ENCODE data around the gene PCDH9. TPM values are rescaled to one million over a fixed set of nuclear protein-coding genes. Genes with fewer than 3 reads are reported as not detected.

PCDH9 gene
- total RNA-seq, 2 experiments from 2014 or later = 0.20 to 0.23 TPM

GRCh38 chr13:66855131-66855530, 375.0 kb downstream of the PCDH9 start:
- Mint-ChIP-seq H3K4me1 (no peaks in the 10 kb centered on the region), H3K36me3 (no peaks in the 10 kb centered on the region), H3K4me3 (no peak overlapping the region)

GRCh38 chr13:66853564-66853963, 376.6 kb downstream of the PCDH9 start:
- no peak overlapping the region for H3K27ac Mint-ChIP-seq
- H3K9me3 Mint-ChIP-seq = no peaks in the 10 kb centered on the region
- no peaks in the 10 kb centered on the region for H3K36me3 Mint-ChIP-seq
- no peak overlapping the region for H3K4me3 Mint-ChIP-seq
- no peak for DNase-seq
- H3K27me3 Mint-ChIP-seq = no peaks in the 10 kb centered on the region
- no peaks in the 10 kb centered on the region for H3K4me1 Mint-ChIP-seq

More at GRCh38 chr13:66855131-66855530, 375.0 kb downstream of the PCDH9 start:
- H3K27ac Mint-ChIP-seq = no peak overlapping the region
- no peaks in the 10 kb centered on the region for H3K27me3 Mint-ChIP-seq
- H3K9me3 Mint-ChIP-seq = no peaks in the 10 kb centered on the region
- DNase-seq = no peak

- no peaks in the 10 kb centered on the region for H3K4me1 Mint-ChIP-seq
- no peaks in the 10 kb centered on the region for H3K9me3 Mint-ChIP-seq
- no peaks in the 10 kb centered on the region for H3K36me3 Mint-ChIP-seq
- H3K27me3 Mint-ChIP-seq = no peaks in the 10 kb centered on the region
- no peak overlapping the region for H3K4me3 Mint-ChIP-seq
- DNase-seq = no peak
- no peak overlapping the region for H3K27ac Mint-ChIP-seq
Observed at GRCh38 chr13:66849706-66850105, 380.4 kb downstream of the PCDH9 start.

GRCh38 chr13:66847541-66847940, 382.6 kb downstream of the PCDH9 start:
- no peak for DNase-seq
- Mint-ChIP-seq H3K27ac (no peak overlapping the region), H3K9me3 (no peaks in the 10 kb centered on the region), H3K4me1 (no peaks in the 10 kb centered on the region), H3K4me3 (no peak overlapping the region), H3K27me3 (no peaks in the 10 kb centered on the region), H3K36me3 (no peaks in the 10 kb centered on the region)

GRCh38 chr13:66845393-66845792, 384.7 kb downstream of the PCDH9 start:
- H3K27ac Mint-ChIP-seq = no peak overlapping the region

GRCh38 chr13:66844933-66845332, 385.2 kb downstream of the PCDH9 start:
- no peak overlapping the region for H3K4me3 Mint-ChIP-seq
- H3K9me3 Mint-ChIP-seq = no peaks in the 10 kb centered on the region
- H3K36me3 Mint-ChIP-seq = no peaks in the 10 kb centered on the region
- no peak for DNase-seq
- no peak overlapping the region for H3K27ac Mint-ChIP-seq
- H3K4me1 Mint-ChIP-seq = no peaks in the 10 kb centered on the region
- no peaks in the 10 kb centered on the region for H3K27me3 Mint-ChIP-seq

More at GRCh38 chr13:66845393-66845792, 384.7 kb downstream of the PCDH9 start:
- Mint-ChIP-seq H3K27me3 (no peaks in the 10 kb centered on the region), H3K36me3 (no peaks in the 10 kb centered on the region), H3K4me1 (no peaks in the 10 kb centered on the region), H3K4me3 (no peak overlapping the region), H3K9me3 (no peaks in the 10 kb centered on the region)
- no peak for DNase-seq

- no peaks in the 10 kb centered on the region for H3K9me3 Mint-ChIP-seq
- no peak for DNase-seq
- no peak overlapping the region for H3K4me3 Mint-ChIP-seq
- H3K4me1 Mint-ChIP-seq = no peaks in the 10 kb centered on the region
- no peaks in the 10 kb centered on the region for H3K27me3 Mint-ChIP-seq
- H3K36me3 Mint-ChIP-seq = no peaks in the 10 kb centered on the region
- H3K27ac Mint-ChIP-seq = no peak overlapping the region
Observed at GRCh38 chr13:66842766-66843165, 387.4 kb downstream of the PCDH9 start.

- Mint-ChIP-seq H3K4me1 (no peaks in the 10 kb centered on the region), H3K27ac (no peak overlapping the region), H3K36me3 (no peaks in the 10 kb centered on the region), H3K27me3 (no peaks in the 10 kb centered on the region), H3K4me3 (no peak overlapping the region), H3K9me3 (no peaks in the 10 kb centered on the region)
- no peak for DNase-seq
Observed at GRCh38 chr13:66840621-66841020, 389.5 kb downstream of the PCDH9 start.

- Mint-ChIP-seq H3K27me3 (no peaks in the 10 kb centered on the region), H3K4me3 (no peak overlapping the region), H3K9me3 (no peaks in the 10 kb centered on the region)
Observed at GRCh38 chr13:66837246-66837645, 392.9 kb downstream of the PCDH9 start.

GRCh38 chr13:66835040-66835628, 395.0 kb downstream of the PCDH9 start:
- Mint-ChIP-seq H3K4me3 (no peak overlapping the region), H3K27ac (no peak overlapping the region), H3K4me1 (no peaks in the 10 kb centered on the region), H3K27me3 (no peaks in the 10 kb centered on the region), H3K9me3 (no peaks in the 10 kb centered on the region), H3K36me3 (no peaks in the 10 kb centered on the region)
- DNase-seq = no peak

More at GRCh38 chr13:66837246-66837645, 392.9 kb downstream of the PCDH9 start:
- no peak for DNase-seq
- Mint-ChIP-seq H3K4me1 (no peaks in the 10 kb centered on the region), H3K27ac (no peak overlapping the region), H3K36me3 (no peaks in the 10 kb centered on the region)

- H3K4me3 Mint-ChIP-seq = no peak overlapping the region
- DNase-seq = no peak
- no peak overlapping the region for H3K27ac Mint-ChIP-seq
- H3K9me3 Mint-ChIP-seq = no peaks in the 10 kb centered on the region
- H3K36me3 Mint-ChIP-seq = no peaks in the 10 kb centered on the region
- H3K4me1 Mint-ChIP-seq = no peaks in the 10 kb centered on the region
- no peaks in the 10 kb centered on the region for H3K27me3 Mint-ChIP-seq
Observed at GRCh38 chr13:66830940-66831716, 399.0 kb downstream of the PCDH9 start.

GRCh38 chr13:66829803-66830202, 400.3 kb downstream of the PCDH9 start:
- H3K4me1 Mint-ChIP-seq = no peaks in the 10 kb centered on the region
- H3K36me3 Mint-ChIP-seq = no peaks in the 10 kb centered on the region
- H3K9me3 Mint-ChIP-seq = no peaks in the 10 kb centered on the region

GRCh38 chr13:66826398-66826797, 403.7 kb downstream of the PCDH9 start:
- H3K4me3 Mint-ChIP-seq = no peak overlapping the region
- H3K36me3 Mint-ChIP-seq = no peaks in the 10 kb centered on the region
- H3K9me3 Mint-ChIP-seq = no peaks in the 10 kb centered on the region
- no peaks in the 10 kb centered on the region for H3K27me3 Mint-ChIP-seq
- DNase-seq = no peak
- no peaks in the 10 kb centered on the region for H3K4me1 Mint-ChIP-seq
- H3K27ac Mint-ChIP-seq = no peak overlapping the region

More at GRCh38 chr13:66829803-66830202, 400.3 kb downstream of the PCDH9 start:
- H3K27me3 Mint-ChIP-seq = no peaks in the 10 kb centered on the region
- no peak overlapping the region for H3K27ac Mint-ChIP-seq
- no peak for DNase-seq
- H3K4me3 Mint-ChIP-seq = no peak overlapping the region

- H3K4me3 Mint-ChIP-seq = no peak overlapping the region
- no peaks in the 10 kb centered on the region for H3K36me3 Mint-ChIP-seq
Observed at GRCh38 chr13:66821551-66821950, 408.6 kb downstream of the PCDH9 start.

GRCh38 chr13:66811455-66811854, 418.7 kb downstream of the PCDH9 start:
- no peak overlapping the region for H3K27ac Mint-ChIP-seq
- H3K4me1 Mint-ChIP-seq = no peaks in the 10 kb centered on the region
- H3K9me3 Mint-ChIP-seq = peaks cover 3% of the 10 kb centered on the region
- H3K27me3 Mint-ChIP-seq = no peaks in the 10 kb centered on the region
- H3K36me3 Mint-ChIP-seq = no peaks in the 10 kb centered on the region
- no peak overlapping the region for H3K4me3 Mint-ChIP-seq
- no peak for DNase-seq

More at GRCh38 chr13:66821551-66821950, 408.6 kb downstream of the PCDH9 start:
- no peaks in the 10 kb centered on the region for H3K27me3 Mint-ChIP-seq
- peaks cover 2% of the 10 kb centered on the region for H3K9me3 Mint-ChIP-seq
- no peaks in the 10 kb centered on the region for H3K4me1 Mint-ChIP-seq
- DNase-seq = no peak
- no peak overlapping the region for H3K27ac Mint-ChIP-seq

- no peak for DNase-seq
- Mint-ChIP-seq H3K27me3 (no peaks in the 10 kb centered on the region), H3K4me3 (no peak overlapping the region), H3K9me3 (peaks cover 3% of the 10 kb centered on the region), H3K36me3 (no peaks in the 10 kb centered on the region), H3K27ac (no peak overlapping the region), H3K4me1 (no peaks in the 10 kb centered on the region)
Observed at GRCh38 chr13:66809485-66809884, 420.7 kb downstream of the PCDH9 start.

Data from activated naive CD8-positive, alpha-beta T cell treated with anti-CD3 and anti-CD28 coated beads for 36 hours (primary cell).